Gastrocnemius medialis (tissue), 4 donors: ENCODE measurements around the gene PPP4C.

Experiments
- CTCF ChIP-seq, 5 experiments: fragments of 450-650 bp in 3 of 5; fragments of 200-600 bp in 2 of 5; sonication (generic) in 2 of 5; IDR thresholded peaks in 4 of 5; conservative IDR thresholded peaks in 1 of 5; 1 replicate in 4 of 5; 2 replicates in 1 of 5; pipeline ENCODE4 v1.5.1; 2016 to 2019; ENCODE audit warnings: antibody characterized with exemption in 5 of 5, mild to moderate bottlenecking in 3 of 5, moderate library complexity in 3 of 5
- POLR2A ChIP-seq, 2 donors: fragments of 450-650 bp; IDR thresholded peaks; one replicate each; pipeline ENCODE4 v1.6.1; 2017; ENCODE audit warnings: antibody characterized with exemption in 2 of 2, mild to moderate bottlenecking in 2 of 2, moderate library complexity in 2 of 2

- TF ChIP-seq CTCF (IDR thresholded peaks at IDR 0.05 in 4 of 5, conservative IDR thresholded peaks at IDR 0.05 in 1 of 5) (no peak), POLR2A (IDR thresholded peaks at IDR 0.05) (no peak)
These were observed 39.4 kb downstream of the PPP4C start for GRCh38 chr16:30115238-30115637.
